HepG2 (cell line): ENCODE data around the gene TNNI3. TPM values are rescaled to one million over a fixed set of nuclear protein-coding genes. Genes with fewer than 3 reads are reported as not detected.

Experiments used
- ATAC-seq: fragments of 200-7000 bp; cut with Tn5 transposase; 3 replicates; pipeline ENCODE4 v1.9.1; 2020; ENCODE audit warnings: mild to moderate bottlenecking, moderate library complexity
- BruUV-seq: library from RNA; stranded (reverse); fragments of 400-500 nt; replicated peaks from 2 replicates; lab custom pipeline; 2021; lab: Mats Ljungman, UMichigan
- CTCF ChIA-PET: fragments of 300-600 bp; formaldehyde crosslinking; extraction: SDS; loops from one replicate; lab custom pipeline; 2021; ENCODE audit warnings: low total read pairs, inconsistent platforms, low intra/inter-chr PET ratio; lab: Yijun Ruan, JAX
- POLR2A ChIA-PET: fragments of 350-600 bp; sonication (Branson Sonifier 250); formaldehyde crosslinking; loops from one replicate; lab custom pipeline; 2020; ENCODE audit warnings: antibody characterized with exemption, inconsistent platforms; lab: Yijun Ruan, JAX
- DNase-seq: peaks from one replicate; pipeline ENCODE4 v3.0.0-alpha.2; 2015; ENCODE audit warnings: low spot score
- FAIRE-seq: peaks from 3 replicates; lab custom pipeline; 2011; peaks lifted over from hg19 to GRCh38; lab: Jason Lieb, UNC
- H2AFZ ChIP-seq: one replicate; pipeline ENCODE4 v1.6.1; 2011; ENCODE audit warnings: low read length, inconsistent platforms
- H3K27ac ChIP-seq: fragments of 300-600 bp; 3 replicates; pipeline ENCODE4 v1.8.0; 2011; ENCODE audit warnings: mixed run types, mild to moderate bottlenecking, mixed read lengths, low read length, inconsistent platforms; ENCODE audit not compliant: insufficient read depth; ENCODE audit errors: extremely low read length
- H3K27me3 ChIP-seq, 2 experiments: fragments of 200-600 bp in 1 of 2; 2 replicates in 1 of 2; 3 replicates in 1 of 2; pipeline versions ENCODE4 v1.6.0 to v1.8.0; 2011; ENCODE audit warnings: low read length in 2 of 2, mild to moderate bottlenecking in 2 of 2, moderate library complexity in 2 of 2, inconsistent platforms in 1 of 2; ENCODE audit not compliant: insufficient read depth in 2 of 2, control insufficient read depth in 1 of 2
- H3K36me3 ChIP-seq, 2 experiments: fragments of 200-600 bp in 1 of 2; replicated peaks in 1 of 2; 2 replicates in 1 of 2; 3 replicates in 1 of 2; pipeline versions ENCODE4 v1.5.1 to v1.8.0; 2011; ENCODE audit warnings: low read length in 2 of 2, inconsistent platforms in 1 of 2; ENCODE audit not compliant: insufficient read depth in 2 of 2, control insufficient read depth in 1 of 2
- H3K4me1 ChIP-seq: 2 replicates; pipeline ENCODE4 v1.5.1; 2012; ENCODE audit warnings: low read length, inconsistent platforms; ENCODE audit not compliant: insufficient read depth
- H3K4me2 ChIP-seq: 2 replicates; pipeline ENCODE4 v1.6.0; 2011; ENCODE audit warnings: low read depth, low read length, inconsistent platforms
- H3K4me3 ChIP-seq, 3 experiments: fragments of 200-600 bp in 1 of 3; sonication (generic), shearing (Covaris generic) in 1 of 3; replicated peaks in 1 of 3; 2 replicates each; pipeline ENCODE4 v1.5.1; 2011 to 2016; ENCODE audit warnings: low read length in 3 of 3, inconsistent platforms in 2 of 3, low read depth in 2 of 3, mild to moderate bottlenecking in 2 of 3, control low read depth in 1 of 3, mixed read lengths in 1 of 3; ENCODE audit not compliant: insufficient read depth in 1 of 3
- H3K79me2 ChIP-seq: one replicate; pipeline ENCODE4 v1.6.1; 2011; ENCODE audit warnings: low read length, inconsistent platforms; ENCODE audit not compliant: insufficient read depth
- H3K9ac ChIP-seq: 2 replicates; pipeline ENCODE4 v1.6.0; 2011; ENCODE audit warnings: mild to moderate bottlenecking, low read depth, low read length, inconsistent platforms; ENCODE audit not compliant: insufficient read depth
- H3K9me3 ChIP-seq: 2 replicates; pipeline ENCODE4 v1.5.1; 2012; ENCODE audit warnings: mild to moderate bottlenecking, low read length
- H4K20me1 ChIP-seq: 2 replicates; pipeline ENCODE4 v1.6.0; 2011; ENCODE audit warnings: inconsistent platforms, mild to moderate bottlenecking, low read length, moderate library complexity; ENCODE audit not compliant: insufficient read depth
- AHR ChIP-seq: IDR thresholded peaks from 2 replicates; pipeline ENCODE4 v1.6.1; 2018; ENCODE audit warnings: missing genetic modification reagents, missing compliant biosample characterization
- BRD4 ChIP-seq: sonication (generic); formaldehyde crosslinking; IDR thresholded peaks from 2 replicates; pipeline ENCODE4 v1.4.0; 2020; ENCODE audit warnings: missing genetic modification reagents
- FLYWCH1 ChIP-seq: sonication (generic); formaldehyde crosslinking; IDR thresholded peaks from 2 replicates; pipeline ENCODE4 v1.8.1; 2023; ENCODE audit warnings: mild to moderate bottlenecking, missing genetic modification reagents
- GABPA ChIP-seq, 2 experiments: IDR thresholded peaks; 2 replicates each; pipeline ENCODE4 v1.6.1; 2011 to 2016; ENCODE audit warnings: low read depth in 2 of 2, low read length in 1 of 2, missing biosample characterization in 1 of 2, missing genetic modification characterization in 1 of 2
- KAT7 ChIP-seq: IDR thresholded peaks from 2 replicates; pipeline ENCODE4 v1.6.1; 2018; ENCODE audit warnings: borderline replicate concordance, missing compliant biosample characterization
- KDM4B ChIP-seq: sonication (generic); formaldehyde crosslinking; IDR thresholded peaks from 2 replicates; pipeline ENCODE4 v1.4.0; 2020; ENCODE audit warnings: missing genetic modification reagents
- MAFF ChIP-seq: IDR thresholded peaks from 2 replicates; pipeline ENCODE4 v1.6.1; 2011; ENCODE audit warnings: low read depth, low read length, improper control_type of control experiment
- SMAD9 ChIP-seq: sonication (generic); formaldehyde crosslinking; IDR thresholded peaks from 2 replicates; pipeline ENCODE4 v1.5.1; 2020; ENCODE audit warnings: mild to moderate bottlenecking, missing genetic modification reagents
- SMARCC2 ChIP-seq: fragments of 450-650 bp; IDR thresholded peaks from 2 replicates; pipeline ENCODE4 v1.6.1; 2017; ENCODE audit warnings: antibody characterized with exemption, mild to moderate bottlenecking
- TOE1 ChIP-seq: sonication (generic); formaldehyde crosslinking; IDR thresholded peaks from 2 replicates; pipeline ENCODE4 v1.4.0; 2020; ENCODE audit warnings: mild to moderate bottlenecking, missing genetic modification reagents
- TRIM24 ChIP-seq: sonication (generic); formaldehyde crosslinking; IDR thresholded peaks from 2 replicates; pipeline ENCODE4 v1.8.0; 2022; ENCODE audit warnings: mild to moderate bottlenecking, missing genetic modification reagents
- ZFP90 ChIP-seq: sonication (generic); formaldehyde crosslinking; IDR thresholded peaks from 2 replicates; pipeline ENCODE4 v1.8.0; 2022; ENCODE audit warnings: missing genetic modification reagents, mild to moderate bottlenecking, inconsistent platforms, borderline replicate concordance
- ZIK1 ChIP-seq: sonication (generic); formaldehyde crosslinking; IDR thresholded peaks from 2 replicates; pipeline ENCODE4 v1.5.0; 2020; ENCODE audit warnings: mild to moderate bottlenecking, low read depth, missing genetic modification reagents, borderline replicate concordance
- ZNF335 ChIP-seq: sonication (generic); formaldehyde crosslinking; IDR thresholded peaks from 2 replicates; pipeline ENCODE4 v1.4.0; 2020; ENCODE audit warnings: missing genetic modification reagents
- ZNF431 ChIP-seq: sonication (generic); formaldehyde crosslinking; IDR thresholded peaks from 2 replicates; pipeline ENCODE4 v1.9.0; 2022; ENCODE audit warnings: missing genetic modification reagents, low read depth, mild to moderate bottlenecking, borderline replicate concordance
- ZNF878 ChIP-seq: sonication (generic); formaldehyde crosslinking; IDR thresholded peaks from 2 replicates; pipeline ENCODE4 v1.8.1; 2023; ENCODE audit warnings: mild to moderate bottlenecking, missing genetic modification reagents, moderate library complexity
- WGBS: methylation state at CpG from one replicate; pipeline ENCODE4 v1.1.6; 2017; ENCODE audit warnings: low lambda C conversion rate; 5-methylcytosine and 5-hydroxymethylcytosine counted together
- in situ Hi-C: cut with HindIII; loops from 2 replicates; pipeline ENCODE4 v1.10.0; 2017; ENCODE audit warnings: low pct_unique_long_range_greater_than_20kb; ENCODE audit not compliant: extremely low pct_ligation_motif_present
- intact Hi-C: fragments of 100-400 bp; cut with micrococcal nuclease; formaldehyde crosslinking; loops from one replicate; pipeline ENCODE4 v1.10.0; 2022; ENCODE audit not compliant: unreplicated experiment
- polyA plus RNA-seq, 8 experiments: library from polyadenylated mRNA; depleted of rRNA in 3 of 8; stranded (reverse) in 7 of 8; unstranded in 1 of 8; fragments of >200 nt; fragmentation: Illumina TruSeq in 4 of 8; extraction: Trizol in 4 of 8; gene quantifications; 2 replicates each; pipeline versions ENCODE4 v1.2.1 to v1.2.3, GENCODE V29; 2011 to 2016; ENCODE audit warnings: low read depth in 4 of 8, missing spikeins in 1 of 8, mixed read lengths in 1 of 8; ENCODE audit not compliant: insufficient read depth in 1 of 8
- total RNA-seq, 5 experiments: library from RNA; depleted of rRNA; stranded (reverse); fragments of >200 nt; fragmentation: Illumina TruSeq; extraction: Trizol; gene quantifications; 2 replicates each; pipeline ENCODE4 v1.2.3, GENCODE V29; 2016; ENCODE audit warnings: low read depth in 1 of 5
- TF ChIP-seq, protein P1 (sequence below): sonication (generic); formaldehyde crosslinking; IDR thresholded peaks from 2 replicates; pipeline ENCODE4 v1.4.0; 2020; ENCODE audit warnings: missing genetic modification reagents

The TNNI3 gene
- total and polyA plus RNA-seq, 2 of the 13 experiments (the other 11 are each of a cell fraction or from before 2014, with no cell fraction given) = 3.5 to 3.7 TPM

DNA sequence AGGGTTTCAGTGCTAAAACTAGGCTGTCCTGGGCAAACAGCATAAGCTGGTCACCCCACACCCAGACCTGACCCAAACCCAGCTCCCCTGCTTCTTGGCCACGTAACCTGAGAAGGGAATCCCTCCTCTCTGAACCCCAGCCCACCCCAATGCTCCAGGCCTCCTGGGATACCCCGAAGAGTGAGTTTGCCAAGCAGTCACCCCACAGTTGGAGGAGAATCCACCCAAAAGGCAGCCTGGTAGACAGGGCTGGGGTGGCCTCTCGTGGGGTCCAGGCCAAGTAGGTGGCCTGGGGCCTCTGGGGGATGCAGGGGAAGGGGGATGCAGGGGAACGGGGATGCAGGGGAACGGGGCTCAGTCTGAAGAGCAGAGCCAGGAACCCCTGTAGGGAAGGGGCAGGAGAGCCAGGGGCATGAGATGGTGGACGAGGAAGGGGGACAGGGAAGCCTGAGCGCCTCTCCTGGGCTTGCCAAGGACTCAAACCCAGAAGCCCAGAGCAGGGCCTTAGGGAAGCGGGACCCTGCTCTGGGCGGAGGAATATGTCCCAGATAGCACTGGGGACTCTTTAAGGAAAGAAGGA lies 42.9 kb downstream of the TNNI3 start:
- DNase-seq (no peak), ATAC-seq (no peak)
- H3K27me3 ChIP-seq = no peaks in the 10 kb centered on the region
- H3K4me3 ChIP-seq = no peak overlapping the region
- H3K4me2 ChIP-seq = peak overlapping the region; percentile 18; the same call in 1 of the 2 replicates
- POLR2A ChIA-PET = no interaction called here
- intact Hi-C loops (no loop called here), in situ Hi-C loops (no loop called here)
- CTCF ChIA-PET = no interaction called here
- H3K27ac ChIP-seq = no peak overlapping the region
- WGBS = 94% methylated on average over 9 of the region's 9 CpGs
- no peaks in the 10 kb centered on the region for H3K9me3 ChIP-seq
- H4K20me1 ChIP-seq = peaks cover 14% of the 10 kb centered on the region
- H3K79me2 ChIP-seq = peaks cover 32% of the 10 kb centered on the region
- no peak overlapping the region for H2AFZ ChIP-seq
- H3K36me3 ChIP-seq = peaks cover 5 to 7% of the 10 kb centered on the region in 2 experiments; a peak in 4 of 5 replicates
- H3K9ac ChIP-seq = no peak overlapping the region
- TF ChIP-seq TRIM24 (CRISPR knock-in tag) = no peak
- no peak for TF ChIP-seq ZFP90 (CRISPR knock-in tag)
- no peak for TF ChIP-seq TOE1 (CRISPR knock-in tag)
- no peak for TF ChIP-seq BRD4 (CRISPR knock-in tag)
- TF ChIP-seq ZNF878 (CRISPR knock-in tag) = no peak
- TF ChIP-seq MAFF = no peak
- TF ChIP-seq ZNF335 (CRISPR knock-in tag) = no peak
- TF ChIP-seq, protein P1, sequence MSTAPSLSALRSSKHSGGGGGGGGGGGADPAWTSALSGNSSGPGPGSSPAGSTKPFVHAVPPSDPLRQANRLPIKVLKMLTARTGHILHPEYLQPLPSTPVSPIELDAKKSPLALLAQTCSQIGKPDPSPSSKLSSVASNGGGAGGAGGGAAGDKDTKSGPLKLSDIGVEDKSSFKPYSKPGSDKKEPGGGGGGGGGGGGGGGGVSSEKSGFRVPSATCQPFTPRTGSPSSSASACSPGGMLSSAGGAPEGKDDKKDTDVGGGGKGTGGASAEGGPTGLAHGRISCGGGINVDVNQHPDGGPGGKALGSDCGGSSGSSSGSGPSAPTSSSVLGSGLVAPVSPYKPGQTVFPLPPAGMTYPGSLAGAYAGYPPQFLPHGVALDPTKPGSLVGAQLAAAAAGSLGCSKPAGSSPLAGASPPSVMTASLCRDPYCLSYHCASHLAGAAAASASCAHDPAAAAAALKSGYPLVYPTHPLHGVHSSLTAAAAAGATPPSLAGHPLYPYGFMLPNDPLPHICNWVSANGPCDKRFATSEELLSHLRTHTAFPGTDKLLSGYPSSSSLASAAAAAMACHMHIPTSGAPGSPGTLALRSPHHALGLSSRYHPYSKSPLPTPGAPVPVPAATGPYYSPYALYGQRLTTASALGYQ = no peak
- TF ChIP-seq KAT7 (CRISPR knock-in tag) = no peak
- TF ChIP-seq GABPA (IDR thresholded peaks at IDR 0.05; ENCODE audit: low read depth, low read length) = no peak
- TF ChIP-seq GABPA (CRISPR knock-in tag; IDR thresholded peaks at IDR 0.05; ENCODE audit: low read depth) = no peak
- TF ChIP-seq ZNF431 (CRISPR knock-in tag) = no peak
- TF ChIP-seq ZIK1 (CRISPR knock-in tag) = no peak
- no peak for TF ChIP-seq AHR (CRISPR knock-in tag)
- TF ChIP-seq KDM4B (CRISPR knock-in tag) = no peak
- TF ChIP-seq SMAD9 (CRISPR knock-in tag) = no peak
- TF ChIP-seq FLYWCH1 (CRISPR knock-in tag) = no peak
- TF ChIP-seq SMARCC2 = no peak
- TF ChIP-seq, all 625 proteins: peak for 0
- FAIRE-seq = no peak
- BruUV-seq = no TSS peak
- H3K4me1 ChIP-seq = peaks cover 33% of the 10 kb centered on the region
